ENCODE measurements around the gene MCF2L2.

Gene MCF2L2

DNA sequence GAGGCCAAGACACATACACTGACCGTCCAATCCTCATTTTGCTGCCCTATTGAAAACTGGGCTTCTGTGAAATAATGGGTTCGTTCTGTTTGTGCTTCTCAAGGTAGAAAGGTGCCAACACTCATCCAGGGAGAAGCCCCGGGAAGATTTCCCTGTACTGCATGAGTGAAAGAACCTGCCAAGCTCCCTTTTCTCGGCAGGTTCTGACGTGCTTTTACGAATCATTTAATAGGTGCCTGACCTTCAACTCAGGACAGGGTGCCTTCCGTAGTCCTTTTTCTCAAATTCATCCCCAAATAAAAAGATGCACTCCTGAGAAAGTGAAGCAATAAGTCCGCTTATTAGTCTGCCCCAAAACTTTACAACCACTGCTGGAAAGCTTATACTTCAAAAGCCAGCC lies 111.1 kb downstream of the MCF2L2 start:
- no peak for DNase-seq

DNA sequence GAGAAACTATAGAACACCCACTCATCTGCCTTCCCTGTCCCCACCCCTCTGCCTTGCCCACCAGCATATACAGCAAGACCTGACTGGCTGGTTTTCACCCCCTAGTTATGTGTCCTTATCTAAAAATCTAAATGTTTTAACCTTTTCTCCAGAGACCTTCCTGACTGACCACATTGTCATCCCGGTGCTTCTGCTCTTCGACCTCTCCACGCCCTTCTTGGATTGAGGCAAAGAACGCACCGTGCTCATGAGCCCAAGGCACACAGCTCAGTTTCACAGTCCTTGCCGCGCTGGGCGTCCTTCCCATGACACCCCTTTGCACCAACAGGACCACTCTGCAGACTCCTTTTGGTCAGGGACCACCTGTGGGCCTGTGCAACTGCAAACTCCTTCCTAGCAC lies 112.7 kb downstream of the MCF2L2 start:
- DNase-seq, result no peak

GRCh38 chr3:183313764-183314163 lies 114.7 kb downstream of the MCF2L2 start:
- DNase-seq, result no peak

GRCh38 chr3:183313351-183313750 lies 115.1 kb downstream of the MCF2L2 start:
- no peak for DNase-seq

- DNase-seq, result no peak
Measured at GRCh38 chr3:183312433-183312832, 116.0 kb downstream of the MCF2L2 start.

DNA sequence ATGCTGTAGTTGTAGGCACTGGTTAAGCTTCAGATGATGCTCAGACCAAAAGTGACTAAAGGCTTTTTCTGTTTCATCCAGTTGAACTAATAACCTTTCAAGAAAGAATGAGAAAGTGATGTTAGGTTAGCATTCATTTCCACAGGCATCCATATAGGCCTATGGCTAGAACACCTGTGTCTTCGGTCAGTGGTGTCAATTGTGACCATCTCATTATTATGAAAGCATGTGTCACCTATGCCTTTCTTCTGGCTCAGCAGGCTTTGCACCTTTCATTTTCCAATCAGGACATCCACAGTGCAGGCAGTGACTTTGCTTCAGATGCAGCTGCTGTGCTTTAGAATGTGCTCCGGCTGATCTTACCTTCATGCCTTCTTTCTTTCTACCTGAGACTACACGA lies 117.5 kb downstream of the MCF2L2 start:
- no peak for DNase-seq

- DNase-seq, result no peak
Measured at GRCh38 chr3:183309276-183309675, 119.1 kb downstream of the MCF2L2 start.

DNA sequence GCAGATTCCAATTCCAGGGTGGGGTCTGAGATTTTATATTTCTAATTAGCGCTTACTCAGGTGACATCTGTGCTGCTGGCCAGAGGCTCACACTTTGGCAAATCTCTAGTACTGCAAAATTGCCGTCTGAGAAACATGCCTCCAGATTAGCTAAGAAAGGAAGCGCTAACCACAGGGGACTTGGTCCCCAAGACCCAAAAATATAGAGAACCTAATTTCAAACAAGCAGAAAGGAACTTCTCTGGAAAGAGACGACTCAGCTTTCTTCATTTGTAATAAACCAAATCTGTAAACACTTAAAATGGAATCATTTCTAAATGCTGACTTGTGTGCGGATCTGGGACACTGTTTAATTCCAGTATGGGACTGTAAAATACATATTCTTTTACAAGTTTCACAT lies 119.7 kb downstream of the MCF2L2 start:
- no peak for DNase-seq

DNA sequence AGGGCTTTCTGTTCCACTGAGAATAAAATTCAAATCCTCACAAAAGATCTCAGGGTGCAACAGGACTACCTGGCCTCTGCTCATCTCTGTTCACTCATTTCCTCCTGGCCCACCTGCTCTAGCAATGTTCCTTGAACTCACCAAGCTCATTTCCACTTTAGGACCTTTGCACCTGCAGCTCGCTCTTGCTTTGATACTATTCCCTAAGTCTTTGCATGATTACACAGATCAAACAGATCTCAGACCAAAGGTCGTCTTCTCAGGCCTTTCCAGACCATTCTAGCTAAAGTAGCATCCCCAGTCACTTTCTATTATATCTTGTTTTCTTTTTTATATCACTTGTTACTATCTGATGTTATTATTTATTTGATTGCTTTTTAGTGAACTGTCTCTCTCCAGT lies 120.7 kb downstream of the MCF2L2 start:
- no peak for DNase-seq

DNA sequence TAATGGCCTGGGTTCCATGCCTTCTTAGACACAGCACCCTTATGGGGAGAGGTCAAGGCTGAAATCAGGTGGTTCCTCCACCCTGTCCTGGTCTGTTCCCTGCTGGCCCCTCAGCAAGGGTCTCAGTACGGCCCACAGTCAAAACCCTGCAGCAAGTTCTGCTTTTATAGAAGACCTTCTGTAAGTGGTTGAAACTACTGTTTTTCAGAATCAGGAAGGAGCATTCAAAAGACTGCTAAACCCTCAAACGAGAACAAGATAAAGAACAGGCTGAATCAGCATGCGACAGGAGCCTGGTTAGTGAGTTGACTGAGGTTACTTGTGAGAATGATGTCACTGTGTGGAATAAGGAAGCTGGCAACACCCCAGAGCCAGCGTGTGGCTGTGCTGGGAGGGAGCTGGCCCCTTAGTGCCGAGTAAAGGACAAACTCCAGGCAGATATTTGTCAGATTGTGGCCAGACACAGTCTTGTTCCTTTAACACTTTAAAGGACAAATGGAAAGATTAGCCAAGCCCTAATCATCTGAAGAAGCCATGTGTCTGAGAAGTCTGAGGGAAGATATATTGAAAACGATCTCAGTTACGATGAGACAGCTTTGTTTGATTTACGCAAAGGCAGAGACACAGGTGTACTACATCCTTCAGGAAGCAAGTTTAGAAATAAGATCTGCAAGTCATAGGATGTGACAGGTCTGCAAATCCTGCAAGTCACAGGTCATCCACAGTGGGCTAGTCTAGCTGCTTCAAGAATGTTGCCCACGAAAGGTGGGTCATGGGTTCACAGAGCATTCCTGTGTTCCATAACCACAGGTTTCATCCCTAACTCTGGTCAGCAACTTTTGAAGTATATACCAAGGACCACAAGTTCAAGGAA lies 121.4 kb downstream of the MCF2L2 start:
- DNase-seq, result peak; percentile 26

DNA sequence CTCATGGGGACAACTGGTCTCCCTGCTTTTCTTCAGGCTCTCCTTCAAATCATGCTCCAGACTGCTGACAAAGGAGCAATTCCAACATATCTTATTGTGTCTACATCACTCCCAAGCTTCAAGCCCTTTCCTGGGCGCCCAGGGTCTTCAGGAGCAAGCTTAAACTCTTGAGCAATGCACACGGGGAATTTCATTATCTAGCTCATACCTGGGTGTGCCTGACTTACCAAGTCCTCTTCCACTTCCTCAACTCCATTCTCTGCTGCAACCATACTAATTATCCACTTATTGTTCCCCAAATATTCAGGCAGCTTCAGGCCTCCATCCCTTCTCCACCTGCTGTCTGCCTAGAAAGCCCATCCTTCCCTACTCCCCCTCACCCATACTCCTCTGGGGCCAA lies 124.7 kb downstream of the MCF2L2 start:
- DNase-seq, result no peak

GRCh38 chr3:183301937-183302580 lies 126.4 kb downstream of the MCF2L2 start:
- no peak for DNase-seq

DNA sequence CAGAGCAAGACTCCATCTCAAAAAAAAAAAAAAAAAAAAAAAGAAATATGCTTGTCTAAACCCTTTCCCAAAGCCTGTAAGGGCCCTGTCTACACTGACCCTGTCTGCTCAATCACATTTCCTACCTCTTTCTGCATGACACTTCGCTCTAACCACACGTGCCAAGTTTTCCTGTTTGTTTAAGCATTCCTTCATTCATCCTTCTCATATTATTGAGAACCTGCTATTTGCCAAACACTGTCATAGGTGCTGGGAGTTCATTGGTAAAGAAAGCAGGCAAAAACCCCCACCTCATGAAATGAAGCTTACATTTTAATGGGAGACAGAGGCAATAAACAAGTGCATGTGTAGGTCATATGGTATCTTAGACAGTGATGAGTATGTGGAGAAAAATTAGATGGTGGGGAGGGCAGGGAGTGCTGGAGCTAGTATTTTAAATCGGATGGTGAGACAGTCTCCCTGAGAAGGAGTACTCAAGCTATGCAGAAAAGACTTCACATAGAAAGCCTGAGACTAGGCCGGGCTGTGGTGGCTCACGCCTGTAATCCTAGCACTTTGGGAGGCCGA lies 127.3 kb downstream of the MCF2L2 start:
- no peak for DNase-seq

- no peak for DNase-seq
Measured at GRCh38 chr3:183299976-183300375, 128.4 kb downstream of the MCF2L2 start.

DNA sequence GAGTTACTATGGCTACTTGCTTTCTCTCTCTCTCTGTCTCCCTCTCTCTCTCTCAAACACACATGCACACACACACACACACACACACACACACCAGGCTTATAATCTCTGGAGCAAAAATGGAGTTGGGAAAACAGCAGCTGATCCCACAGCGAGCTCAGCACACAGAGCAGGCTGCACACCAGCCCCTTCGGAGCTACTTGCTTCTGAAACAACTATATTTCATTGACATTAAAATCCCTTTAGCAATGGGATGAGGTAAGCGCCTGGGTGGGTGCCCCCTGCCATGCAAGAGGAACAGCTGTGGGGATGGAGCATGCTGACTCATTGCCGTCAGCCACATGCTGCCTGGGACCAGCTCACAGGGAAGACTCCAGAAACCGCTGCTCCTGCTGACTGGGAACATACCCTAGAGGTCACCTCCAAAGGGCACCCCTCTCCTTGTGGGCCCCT lies 129.7 kb downstream of the MCF2L2 start:
- no peak for DNase-seq

DNA sequence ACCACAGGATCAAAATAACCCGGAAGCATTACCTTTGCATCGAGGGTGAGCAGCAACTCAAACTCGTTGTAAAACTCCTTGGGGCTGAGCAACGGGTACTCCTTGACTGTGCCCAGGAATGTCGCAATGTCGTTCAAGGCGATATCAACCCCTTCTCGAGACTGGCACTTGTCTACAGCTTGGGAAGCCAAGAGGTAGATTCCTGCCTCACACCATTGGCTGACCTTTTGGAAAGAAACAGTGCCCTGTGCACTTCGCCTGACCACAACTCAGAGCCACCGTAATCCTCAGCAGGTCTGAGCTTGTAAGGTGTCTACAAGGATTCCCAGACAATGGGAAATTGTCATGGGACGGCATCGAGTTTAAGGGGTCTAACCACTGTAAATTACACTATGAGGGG lies 131.5 kb downstream of the MCF2L2 start:
- no peak for DNase-seq

DNA sequence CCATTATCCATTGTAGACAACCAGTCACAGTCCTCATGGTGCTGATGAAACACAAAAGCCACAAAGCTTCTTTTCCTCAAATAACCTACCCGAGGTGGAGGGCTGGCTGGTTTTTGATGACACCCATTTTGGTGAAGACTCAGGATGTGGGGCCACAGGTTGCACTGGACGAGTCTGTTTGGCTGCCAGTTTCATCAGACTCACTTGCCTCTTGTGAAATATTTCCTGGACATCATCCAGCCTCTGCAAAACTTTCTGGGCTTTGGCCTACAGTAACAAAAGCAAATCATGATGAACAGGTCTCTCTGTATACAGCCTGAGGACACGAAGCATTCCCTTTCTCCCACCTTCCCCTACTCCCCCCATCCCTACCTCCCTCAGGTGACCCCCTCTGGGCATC lies 133.2 kb downstream of the MCF2L2 start:
- DNase-seq, result no peak

- DNase-seq, result no peak
Measured at GRCh38 chr3:183293966-183294365, 134.5 kb downstream of the MCF2L2 start.

DNA sequence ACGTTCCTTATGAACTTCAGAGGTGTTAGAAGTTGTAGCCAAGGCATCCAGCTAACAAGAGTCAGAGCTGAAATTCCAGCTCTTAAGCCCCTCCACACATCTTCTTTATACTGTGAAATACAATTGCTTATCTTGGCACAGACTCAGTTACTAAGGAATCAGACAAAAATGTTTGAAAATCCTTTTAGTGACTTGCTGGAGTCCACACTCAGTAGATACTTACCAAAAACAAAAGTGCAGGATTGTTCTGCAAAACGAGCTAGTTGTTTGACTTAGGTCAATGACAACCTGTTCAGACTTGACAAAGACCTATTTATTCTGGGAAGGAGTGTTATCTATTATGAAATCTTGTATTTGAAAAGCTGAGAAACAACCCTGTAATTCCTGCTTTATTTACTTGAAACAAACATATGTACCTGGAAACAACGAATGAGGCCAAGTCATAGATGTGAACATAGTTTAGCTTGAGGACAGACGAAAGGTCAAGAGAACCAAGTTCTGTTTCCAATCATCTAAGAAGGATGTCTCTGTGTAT lies 136.9 kb downstream of the MCF2L2 start:
- DNase-seq, result no peak

DNA sequence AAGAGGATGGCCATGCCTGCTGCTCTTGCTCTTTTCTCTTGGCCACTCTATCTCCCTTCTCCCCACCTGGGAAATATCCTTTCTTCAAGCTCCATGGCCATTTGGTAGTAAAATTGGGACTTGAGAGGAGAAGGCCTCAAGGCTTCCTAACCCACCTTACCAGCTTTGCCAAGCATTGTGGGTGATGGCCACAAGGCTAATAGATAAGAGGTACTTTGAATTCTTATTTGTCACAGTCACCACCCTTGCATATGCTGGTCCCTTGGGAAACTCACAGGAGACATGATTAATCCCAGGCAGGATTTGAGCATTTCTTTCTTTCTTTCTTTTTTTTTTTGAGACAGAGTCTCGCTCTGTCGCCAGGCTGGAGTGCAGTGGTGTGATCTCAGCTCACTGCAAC lies 138.2 kb downstream of the MCF2L2 start:
- no peak for DNase-seq

- DNase-seq, result no peak
Measured at GRCh38 chr3:183288117-183288516, 140.3 kb downstream of the MCF2L2 start.

DNA sequence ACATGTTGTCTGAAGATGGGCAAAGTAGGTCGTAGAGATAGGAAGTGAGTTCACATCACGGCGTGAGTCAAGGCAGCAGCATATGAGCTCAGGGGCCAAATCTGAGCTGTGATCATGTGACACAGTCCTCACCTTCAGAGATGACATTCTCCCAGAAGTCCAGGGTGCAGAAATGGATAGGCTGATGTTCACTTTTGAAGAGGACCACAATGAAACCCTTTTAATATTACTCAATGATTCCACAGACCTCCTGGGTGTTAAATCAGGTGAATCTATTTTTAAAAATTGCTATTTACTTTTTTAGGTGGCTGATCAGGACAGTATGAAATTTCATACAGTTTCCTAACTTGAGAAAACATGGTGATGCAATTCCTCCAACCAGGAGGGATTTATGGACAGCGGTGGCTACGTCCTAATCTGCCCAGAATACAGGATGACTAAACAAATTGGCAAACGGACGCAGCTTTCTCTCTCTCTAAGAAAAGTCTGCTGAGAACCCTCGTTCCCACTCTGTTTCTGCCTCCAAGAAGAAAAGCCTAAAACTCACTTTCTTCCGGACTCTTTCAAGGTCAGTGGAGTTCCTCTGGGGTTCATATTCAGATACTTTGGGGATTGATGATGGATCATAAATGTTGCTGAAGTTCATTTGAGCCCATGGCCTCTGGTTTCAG lies 141.0 kb downstream of the MCF2L2 start:
- DNase-seq, result no peak

DNA sequence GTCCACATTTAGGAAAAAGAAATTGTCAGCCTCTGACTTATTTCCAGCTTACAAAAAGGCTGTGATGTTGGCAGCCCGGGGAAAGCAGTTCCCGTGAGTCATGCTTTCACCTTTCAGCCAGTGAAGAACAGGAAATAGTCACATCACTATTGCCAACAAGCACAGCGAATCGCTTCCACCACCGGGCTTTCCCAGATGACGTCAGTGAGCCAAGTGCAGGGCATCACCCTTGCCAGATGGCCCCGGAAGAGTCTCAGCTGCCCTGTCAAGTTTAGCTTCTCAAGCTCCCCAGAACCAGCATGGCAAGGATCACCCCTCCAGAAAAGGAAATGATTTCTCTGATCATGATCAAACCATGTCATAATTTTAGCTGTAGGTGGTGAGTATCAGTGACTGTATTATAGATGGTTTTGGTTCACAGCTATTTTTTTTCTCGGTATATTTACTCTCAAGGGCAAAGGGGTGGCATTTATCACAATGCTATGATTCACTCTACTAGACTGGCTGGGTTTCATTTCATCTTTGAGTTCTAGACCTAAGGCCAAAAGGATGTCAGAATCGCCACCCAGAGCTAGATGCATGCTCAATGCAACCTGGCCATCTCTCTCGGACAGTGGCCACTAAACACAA lies 142.5 kb downstream of the MCF2L2 start:
- DNase-seq, result peak; percentile 94
